ENCODE measurements around the gene INTS6. TPM values are rescaled to one million over a fixed set of nuclear protein-coding genes. Genes with fewer than 3 reads are reported as not detected.

Gene INTS6
- total RNA-seq, 1 experiment from 2014 or later: 26.6 TPM

DNA sequence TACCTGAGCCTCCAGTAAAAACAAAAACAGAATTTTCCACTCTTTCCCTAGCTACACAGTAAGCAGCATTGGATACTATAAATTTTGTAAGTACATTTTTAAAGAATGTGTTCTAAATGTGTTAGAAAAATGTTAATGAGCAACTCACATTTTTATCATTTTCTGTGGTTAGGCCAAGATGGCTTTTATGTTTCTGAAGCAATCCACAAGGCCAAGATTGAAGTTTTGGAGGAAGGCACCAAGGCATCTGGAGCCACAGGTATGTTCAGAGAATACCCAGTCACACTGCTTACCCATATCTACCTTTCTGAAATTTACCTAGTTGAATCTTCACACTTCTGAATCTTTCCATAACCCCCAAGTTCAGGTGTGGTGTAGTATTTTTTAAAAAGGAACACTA, 91.7 kb downstream of the INTS6 start:
- intact Hi-C loops (cut with micrococcal nuclease): no loop called here
- no peaks in the 10 kb centered on the region for H3K9me3 ChIP-seq (ENCODE audit: low read length)
- no peak overlapping the region for H3K27ac ChIP-seq (ENCODE audit: low read length)
- peaks cover 10% of the 10 kb centered on the region for H3K36me3 ChIP-seq (ENCODE audit: low read depth, low read length)
- no peak overlapping the region for H3K9ac ChIP-seq (ENCODE audit: low read length)
- H3K9me2 ChIP-seq (replicated peaks; ENCODE audit: low read length): no peaks in the 10 kb centered on the region
- no peaks in the 10 kb centered on the region for H4K20me1 ChIP-seq (ENCODE audit: low read length)
- H2AFZ ChIP-seq (ENCODE audit: low read length): no peak overlapping the region
- H3K4me1 ChIP-seq (ENCODE audit: insufficient read depth, low read length): no peaks in the 10 kb centered on the region; the same call in 1 of the 2 replicates
- no peak for DNase-seq
- H3K27me3 ChIP-seq (ENCODE audit: low read length): no peaks in the 10 kb centered on the region
- ChIA-PET POLR2A (ENCODE audit: unreplicated experiment) (no interaction called here), CTCF (no interaction called here)
- TF ChIP-seq EZH2 (IDR thresholded peaks at IDR 0.05; ENCODE audit: low read length, unreplicated experiment) (no peak), CTCF (conservative IDR thresholded peaks at IDR 0.05; ENCODE audit: low read depth, low read length) (no peak), EZH2phosphoT487 (IDR thresholded peaks at IDR 0.05; ENCODE audit: borderline replicate concordance, low read length) (no peak)
- ATAC-seq: no peak
- BruUV-seq (replicated peaks): no TSS peak
- H3K79me2 ChIP-seq (ENCODE audit: low read length): no peaks in the 10 kb centered on the region
- H3F3A ChIP-seq (ENCODE audit: low read length, unreplicated experiment): no peaks in the 10 kb centered on the region
- H3K4me3 ChIP-seq (ENCODE audit: low read length): no peak overlapping the region
- H3K4me2 ChIP-seq (ENCODE audit: low read length): no peak overlapping the region

DNA sequence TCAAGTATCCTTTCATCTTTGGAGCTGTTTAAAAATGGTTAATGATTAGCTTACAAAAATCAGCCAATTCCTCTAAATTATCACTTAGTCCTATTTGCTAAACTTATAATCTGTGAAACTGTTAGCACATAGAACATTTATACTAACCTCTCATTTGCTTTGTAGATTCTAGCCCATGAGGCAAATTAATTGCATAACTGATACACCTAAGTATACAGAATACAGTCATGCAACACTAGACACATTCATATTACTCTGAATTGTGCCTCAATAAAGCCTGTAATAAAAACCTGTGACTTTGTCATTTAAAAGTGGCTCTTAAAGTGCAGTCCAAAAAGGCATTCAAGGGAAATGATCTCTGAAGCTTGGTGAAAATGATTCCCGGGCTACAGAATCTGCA, 92.3 kb downstream of the INTS6 start:
- ChIA-PET POLR2A (ENCODE audit: unreplicated experiment) (interaction anchor here (0.8 kb wide), 1 partner anchor 92 kb away, joined by 6 read pairs; the partner anchor contains the start of gene INTS6), CTCF (no interaction called here)
- TF ChIP-seq EZH2 (IDR thresholded peaks at IDR 0.05; ENCODE audit: low read length, unreplicated experiment) (no peak), EZH2phosphoT487 (IDR thresholded peaks at IDR 0.05; ENCODE audit: borderline replicate concordance, low read length) (no peak), CTCF (conservative IDR thresholded peaks at IDR 0.05; ENCODE audit: low read depth, low read length) (no peak)
- Histone ChIP-seq H3K27ac (ENCODE audit: low read length) (no peak overlapping the region), H3K9me2 (replicated peaks; ENCODE audit: low read length) (no peaks in the 10 kb centered on the region), H3K4me1 (ENCODE audit: insufficient read depth, low read length) (no peaks in the 10 kb centered on the region; the same call in 1 of the 2 replicates), H3F3A (ENCODE audit: low read length, unreplicated experiment) (no peaks in the 10 kb centered on the region), H4K20me1 (ENCODE audit: low read length) (no peaks in the 10 kb centered on the region), H3K27me3 (ENCODE audit: low read length) (no peaks in the 10 kb centered on the region), H2AFZ (ENCODE audit: low read length) (no peak overlapping the region), H3K9me3 (ENCODE audit: low read length) (no peaks in the 10 kb centered on the region), H3K9ac (ENCODE audit: low read length) (no peak overlapping the region), H3K79me2 (ENCODE audit: low read length) (no peaks in the 10 kb centered on the region), H3K36me3 (ENCODE audit: low read depth, low read length) (peaks cover 7% of the 10 kb centered on the region), H3K4me2 (ENCODE audit: low read length) (no peak overlapping the region), H3K4me3 (ENCODE audit: low read length) (no peak overlapping the region)
- ATAC-seq (no peak), DNase-seq (no peak)
- intact Hi-C loops (cut with micrococcal nuclease): no loop called here
- BruUV-seq (replicated peaks): no TSS peak

GRCh38 chr13:51359352-51359751, 93.5 kb downstream of the INTS6 start:
- TF ChIP-seq EZH2phosphoT487 (IDR thresholded peaks at IDR 0.05; ENCODE audit: borderline replicate concordance, low read length) (no peak), CTCF (conservative IDR thresholded peaks at IDR 0.05; ENCODE audit: low read depth, low read length) (no peak), EZH2 (IDR thresholded peaks at IDR 0.05; ENCODE audit: low read length, unreplicated experiment) (no peak)
- no peaks in the 10 kb centered on the region for H4K20me1 ChIP-seq (ENCODE audit: low read length)
- H3K4me2 ChIP-seq (ENCODE audit: low read length): no peak overlapping the region
- H3K27me3 ChIP-seq (ENCODE audit: low read length): no peaks in the 10 kb centered on the region
- ATAC-seq (no peak), DNase-seq (no peak)
- no peak overlapping the region for H3K27ac ChIP-seq (ENCODE audit: low read length)
- POLR2A ChIA-PET (ENCODE audit: unreplicated experiment): no interaction called here
- intact Hi-C loops (cut with micrococcal nuclease): no loop called here
- no peaks in the 10 kb centered on the region for H3F3A ChIP-seq (ENCODE audit: low read length, unreplicated experiment)
- H2AFZ ChIP-seq (ENCODE audit: low read length): no peak overlapping the region
- H3K4me1 ChIP-seq (ENCODE audit: insufficient read depth, low read length): no peaks in the 10 kb centered on the region
- no peaks in the 10 kb centered on the region for H3K9me2 ChIP-seq (replicated peaks; ENCODE audit: low read length)
- H3K4me3 ChIP-seq (ENCODE audit: low read length): no peak overlapping the region
- no peaks in the 10 kb centered on the region for H3K79me2 ChIP-seq (ENCODE audit: low read length)
- no peak overlapping the region for H3K9ac ChIP-seq (ENCODE audit: low read length)
- CTCF ChIA-PET: no interaction called here
- no TSS peak for BruUV-seq (replicated peaks)
- H3K36me3 ChIP-seq (ENCODE audit: low read depth, low read length): no peaks in the 10 kb centered on the region; the same call in 1 of the 2 replicates
- no peaks in the 10 kb centered on the region for H3K9me3 ChIP-seq (ENCODE audit: low read length)

Measured in PC-3 (cell line).